GM23338 (cell line): ENCODE measurements around the gene MPPED2.

ENCODE experiments used
- CTCF ChIP-seq, 2 experiments: fragments of 200-600 bp in 1 of 2; sonication (generic) in 1 of 2; conservative IDR thresholded peaks; 2 replicates each; pipeline versions ENCODE4 v1.5.1 to v1.6.1; 2016 to 2017; ENCODE audit warnings: antibody characterized with exemption in 2 of 2, low read depth in 2 of 2, mild to moderate bottlenecking in 2 of 2, moderate library complexity in 1 of 2
- EZH2 ChIP-seq: fragments of 200-600 bp; sonication (generic); IDR thresholded peaks from one replicate; pipeline ENCODE4 v1.8.0; 2017; ENCODE audit warnings: antibody characterized with exemption, mild to moderate bottlenecking, low read depth; ENCODE audit not compliant: unreplicated experiment

GRCh38 chr11:30370164-30370563, 216.0 kb downstream of the MPPED2 start:
- TF ChIP-seq CTCF (conservative IDR thresholded peaks at IDR 0.05; ENCODE audit: low read depth in 2 of 2) (no peak), EZH2 (no peak)
